ENCODE measurements around the gene CDH13.

The CDH13 gene

DNA sequence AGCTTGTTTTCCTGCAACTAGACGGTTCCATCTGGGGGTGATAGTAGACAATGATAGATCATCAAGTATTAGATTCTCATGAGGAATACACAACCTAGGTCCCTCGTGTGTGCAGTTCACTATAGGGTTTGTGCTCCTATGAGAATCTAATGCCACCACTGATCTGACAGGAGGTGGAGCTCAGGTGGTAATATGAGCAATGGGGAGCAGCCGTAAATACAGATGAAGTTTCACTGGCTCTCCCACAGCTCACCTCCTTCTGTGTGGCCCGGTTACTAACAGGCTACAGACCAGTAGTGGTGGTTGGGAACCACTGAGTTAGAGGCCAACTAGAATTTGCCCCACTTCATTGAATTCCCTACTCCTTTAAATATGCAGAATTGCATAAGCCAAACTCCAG is 1033.5 kb downstream of the CDH13 start:
- DNase-seq (ENCODE audit: low read depth, low spot score), result no peak

DNA sequence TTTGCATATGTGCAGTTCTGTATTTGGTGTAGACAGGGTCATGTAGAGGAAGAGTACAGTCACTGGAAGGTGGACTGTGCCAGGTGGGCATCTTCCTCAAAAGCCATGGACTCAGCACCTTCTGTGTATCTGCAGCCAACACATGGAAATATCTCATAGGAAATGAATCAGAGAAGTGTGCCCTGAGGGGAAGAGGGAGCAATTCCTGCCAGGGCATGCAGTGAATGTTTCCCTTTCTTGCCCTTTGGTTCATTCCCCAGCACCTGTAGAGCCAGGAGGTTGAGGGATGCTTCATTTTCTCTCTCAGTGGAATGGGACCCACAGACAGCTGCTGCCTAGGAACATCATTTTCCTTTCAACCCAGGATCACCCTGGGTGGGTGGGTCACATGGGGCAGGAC is 1034.9 kb downstream of the CDH13 start:
- no peak for DNase-seq (ENCODE audit: low read depth, low spot score)

DNA sequence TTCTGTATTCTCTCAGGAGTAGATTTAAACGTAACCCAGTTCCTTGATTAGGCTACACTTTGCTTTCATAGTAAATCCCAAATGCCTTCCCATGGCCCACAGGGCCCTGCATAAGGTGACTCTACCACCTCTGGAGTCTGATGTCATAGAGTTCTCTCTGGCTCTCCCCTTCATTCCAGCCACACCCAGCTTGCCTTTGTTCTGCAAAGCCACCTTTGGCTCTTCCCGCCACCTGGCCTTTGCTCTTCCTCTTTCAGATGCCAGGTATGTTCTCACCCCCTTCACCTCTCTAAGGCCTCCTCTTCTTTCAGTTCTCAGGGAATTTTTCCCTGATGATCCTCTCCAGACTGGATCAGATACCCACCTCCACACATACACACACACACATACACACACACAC is 1039.7 kb downstream of the CDH13 start:
- no peak for DNase-seq (ENCODE audit: low read depth, low spot score)

DNA sequence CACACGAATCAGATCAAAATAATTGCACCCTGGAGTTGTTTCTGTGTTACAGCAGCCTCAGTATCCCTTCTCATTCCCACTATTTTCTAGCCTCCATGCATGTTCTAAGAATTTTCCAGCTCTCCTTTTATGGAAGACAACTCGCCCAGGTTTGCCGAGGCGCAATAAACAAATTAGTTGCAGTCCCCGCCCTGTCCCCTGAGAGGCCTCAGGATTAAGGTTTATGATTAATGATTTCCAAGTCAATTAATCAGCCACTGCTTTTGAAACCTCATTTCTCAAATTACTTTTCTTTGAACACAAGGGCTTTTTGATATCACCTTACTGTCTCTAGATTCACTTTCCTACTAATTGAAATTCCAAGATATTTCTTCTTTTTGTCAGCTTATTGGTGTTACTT is 1042.7 kb downstream of the CDH13 start:
- DNase-seq (ENCODE audit: low read depth, low spot score), result no peak

DNA sequence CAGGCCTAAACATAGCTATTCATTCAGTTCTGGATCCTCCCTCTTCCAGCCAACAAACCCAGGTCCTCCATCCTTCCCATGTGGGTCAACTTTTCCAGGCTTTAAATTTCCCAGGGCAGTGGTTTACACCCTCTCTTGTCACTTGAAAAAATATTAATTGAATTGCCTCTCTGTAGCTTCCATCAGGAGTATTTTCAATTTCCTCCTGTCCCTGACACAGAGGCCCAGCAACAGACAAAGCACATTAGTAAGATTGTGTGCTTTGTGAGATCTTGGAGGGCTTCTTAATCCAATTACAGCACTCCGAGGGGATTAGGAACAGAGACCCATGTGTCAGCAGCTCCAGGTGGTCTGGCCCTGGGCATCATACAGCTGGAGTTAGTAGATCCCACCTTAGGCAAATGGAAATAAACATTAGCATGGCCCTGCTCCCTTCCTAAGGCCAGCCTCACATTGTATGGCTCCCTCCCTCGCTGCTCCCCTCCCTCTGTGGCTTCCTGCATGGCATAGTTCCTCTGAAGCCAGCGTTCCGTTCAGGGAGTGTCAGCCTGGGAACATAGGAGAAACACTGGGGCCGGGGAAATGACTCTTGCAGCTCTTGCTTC is 1048.3 kb downstream of the CDH13 start:
- DNase-seq (ENCODE audit: low read depth, low spot score), result no peak

DNA sequence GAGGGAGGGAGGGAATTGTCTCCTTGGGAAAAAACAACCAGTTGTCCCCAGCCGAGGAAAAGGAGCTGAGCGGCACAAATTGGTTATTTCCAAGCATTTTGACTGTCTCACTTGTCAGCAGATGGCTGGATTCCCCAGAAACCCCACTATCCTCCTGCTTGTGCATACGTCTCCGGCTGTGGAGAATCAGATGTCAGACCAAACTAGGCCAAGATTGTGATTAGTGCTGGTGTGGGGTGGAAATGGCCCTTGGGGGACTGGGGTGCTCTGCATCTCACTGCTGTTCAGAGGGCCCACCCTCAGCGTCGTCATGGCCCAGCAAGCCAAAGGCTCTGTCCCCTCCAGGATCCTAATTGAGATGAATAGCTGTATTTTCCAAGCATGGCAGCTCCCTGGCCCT is 1049.3 kb downstream of the CDH13 start:
- DNase-seq (ENCODE audit: low read depth, low spot score), result no peak

DNA sequence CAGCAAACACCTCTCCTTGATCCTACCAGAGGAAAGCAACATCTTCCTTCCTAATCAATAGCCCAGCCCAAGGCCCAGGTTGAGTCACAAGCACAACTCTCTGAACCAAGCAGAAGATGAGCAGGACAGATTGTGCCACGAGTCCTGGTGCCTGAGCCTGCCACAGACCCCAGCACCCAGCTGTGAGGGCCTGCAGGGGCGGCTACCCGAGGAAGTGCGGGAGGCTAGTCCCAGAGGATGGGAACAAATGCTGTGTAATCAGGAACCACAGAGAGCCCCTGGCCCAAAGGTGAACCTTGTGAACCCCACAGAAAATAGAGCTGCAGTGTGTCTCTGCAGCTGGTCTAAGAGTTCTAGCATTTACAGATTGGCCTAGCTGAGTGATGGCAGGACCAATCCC is 1054.2 kb downstream of the CDH13 start:
- DNase-seq (ENCODE audit: low read depth, low spot score), result no peak

DNA sequence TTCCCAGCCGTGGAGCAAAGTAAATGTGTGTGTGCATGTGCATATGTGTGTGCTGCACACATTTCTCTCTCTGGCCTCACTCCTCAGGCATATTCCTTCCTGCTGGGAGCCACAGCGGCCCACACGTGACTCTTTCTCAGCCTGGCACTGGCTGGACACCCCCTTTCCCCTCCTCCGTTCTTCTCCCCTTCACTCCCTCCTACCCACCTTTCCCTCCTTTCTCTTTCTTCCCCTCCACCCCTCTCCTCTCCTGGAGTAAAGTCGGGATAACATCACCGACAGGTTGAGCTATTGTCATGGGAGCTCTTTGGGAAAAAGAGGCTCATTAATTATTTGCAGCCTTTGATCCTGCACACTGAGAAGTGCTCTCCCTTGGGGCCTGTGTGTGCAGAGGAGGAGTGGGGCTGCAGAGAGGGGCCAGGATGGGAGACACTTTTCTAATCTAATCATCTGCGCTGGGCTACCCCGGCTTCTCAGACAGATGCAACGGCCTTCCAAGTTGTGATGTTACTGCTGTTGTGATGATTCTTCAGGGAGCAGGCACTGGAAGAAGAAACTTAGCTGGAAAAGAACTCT is 1054.7 kb downstream of the CDH13 start:
- DNase-seq (ENCODE audit: low read depth, low spot score), result no peak

DNA sequence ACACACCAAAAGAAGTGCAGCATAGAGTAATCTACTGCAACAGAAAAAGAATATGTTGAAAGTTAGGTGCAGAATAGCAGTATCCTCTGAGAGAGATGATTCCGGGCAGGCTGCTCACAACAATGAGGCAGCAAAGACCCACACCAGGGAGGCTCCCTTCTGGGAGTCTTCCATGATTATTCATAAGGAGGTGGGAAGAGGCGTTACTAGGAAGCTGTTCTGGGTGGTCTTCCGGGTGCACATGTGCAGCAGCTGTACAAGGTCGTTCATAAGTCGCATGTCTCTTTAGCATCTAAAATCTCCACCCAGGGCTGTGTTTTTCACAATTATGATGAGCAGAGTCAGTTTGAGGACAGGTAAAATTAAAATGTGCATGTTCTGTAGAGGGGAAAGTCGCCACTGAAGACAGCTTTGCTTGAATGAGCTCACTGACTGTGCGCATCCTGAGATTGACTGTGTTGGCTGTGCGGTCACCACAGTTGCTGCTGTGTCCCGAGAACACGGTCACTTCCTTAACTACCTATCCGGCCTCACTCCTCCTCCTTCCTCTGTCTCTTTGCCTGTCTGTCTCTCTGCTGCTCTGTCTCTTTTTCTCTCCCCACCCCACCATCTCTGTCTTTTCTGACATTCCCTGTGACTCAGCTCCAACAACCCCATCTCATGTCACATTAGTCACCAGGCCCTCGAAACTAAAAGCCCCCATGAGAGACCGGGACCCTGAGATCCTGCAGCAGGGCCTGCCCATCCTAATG is 1055.5 kb downstream of the CDH13 start:
- no peak for DNase-seq (ENCODE audit: low read depth, low spot score)

DNA sequence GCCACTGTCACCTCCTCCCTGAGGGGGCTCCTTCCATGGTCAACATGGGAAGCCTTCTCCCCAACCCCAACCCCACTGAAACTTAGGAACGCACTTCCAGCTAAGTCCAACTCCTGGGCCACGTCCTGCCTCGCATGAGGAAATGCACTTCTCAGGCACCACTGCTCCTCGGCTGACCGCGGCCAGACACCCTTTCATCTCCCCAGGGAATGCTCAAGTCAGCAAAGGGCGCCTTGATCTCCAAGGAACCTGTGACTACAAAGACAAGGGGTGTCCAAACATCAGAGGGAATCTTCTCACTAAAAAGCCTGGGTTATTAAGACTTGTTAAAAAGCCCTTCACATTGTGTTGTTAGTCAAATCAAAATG is 1056.1 kb downstream of the CDH13 start:
- DNase-seq (ENCODE audit: low read depth, low spot score), result no peak

DNA sequence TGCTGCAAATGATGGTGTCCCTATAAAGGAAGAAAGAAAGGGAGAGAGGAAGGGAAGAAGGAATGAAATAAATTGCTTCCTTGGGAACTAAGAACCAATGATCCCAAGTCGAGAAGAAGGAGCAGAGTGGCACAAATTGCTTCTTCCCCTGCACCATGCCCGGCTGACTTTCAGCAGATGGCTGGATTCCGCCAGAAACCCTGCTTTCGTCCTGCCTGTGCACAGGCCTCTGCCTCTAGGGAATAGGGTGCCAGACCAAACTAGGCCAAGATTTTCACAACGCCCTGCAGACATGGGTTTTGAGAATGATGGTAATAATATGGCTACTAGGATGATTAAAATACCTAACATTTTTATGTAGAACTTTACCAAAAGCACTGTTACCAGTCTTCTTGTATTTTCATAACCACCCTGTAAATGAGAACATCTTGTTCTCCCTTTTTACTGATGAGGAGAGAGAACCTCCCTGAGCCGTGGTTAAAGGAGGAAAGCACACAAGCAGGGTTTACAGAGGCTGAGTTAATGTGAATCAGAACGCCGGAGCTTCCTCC is 1058.9 kb downstream of the CDH13 start:
- no peak for DNase-seq (ENCODE audit: low read depth, low spot score)

DNA sequence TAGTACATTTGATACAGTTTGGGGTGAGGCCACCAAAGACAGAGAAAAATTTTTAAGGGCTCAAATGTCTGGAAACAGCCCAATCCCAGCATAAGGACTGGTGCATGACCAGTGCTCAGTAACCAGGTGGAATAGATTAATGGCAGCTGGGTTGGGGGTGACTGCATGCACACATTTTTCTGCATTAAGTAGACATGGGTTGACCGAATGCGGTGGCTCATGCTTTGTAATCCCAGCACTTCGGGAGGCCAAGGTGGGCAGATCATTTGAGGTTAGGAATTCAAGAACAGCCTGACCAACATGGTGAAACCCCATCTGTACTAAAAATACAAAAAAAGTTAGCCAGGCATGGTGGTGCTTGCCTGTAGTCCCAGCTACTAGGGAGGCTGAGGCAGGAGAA is 1060.0 kb downstream of the CDH13 start:
- DNase-seq (ENCODE audit: low read depth, low spot score), result no peak

DNA sequence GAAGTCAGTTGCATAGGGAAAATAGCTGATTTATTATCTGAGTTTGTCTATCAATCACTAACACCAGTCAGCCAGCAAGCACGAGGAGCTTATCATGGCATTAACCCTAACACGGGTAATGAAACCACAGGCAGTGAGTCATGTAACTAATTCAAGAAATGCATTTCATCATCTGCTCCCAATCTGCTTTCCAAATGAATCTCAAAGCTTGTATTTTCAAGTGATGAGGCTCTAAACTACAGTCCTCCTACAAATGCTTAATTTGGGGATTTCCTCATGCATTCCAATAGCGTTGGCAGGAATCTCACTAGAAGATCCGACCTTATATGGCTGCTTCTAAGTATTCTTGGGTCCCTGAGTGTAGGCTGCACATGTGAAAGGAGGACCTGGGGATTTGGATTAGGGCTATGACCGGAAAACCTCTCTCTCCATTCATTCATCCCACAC is 1062.6 kb downstream of the CDH13 start:
- no peak for DNase-seq (ENCODE audit: low read depth, low spot score)

DNA sequence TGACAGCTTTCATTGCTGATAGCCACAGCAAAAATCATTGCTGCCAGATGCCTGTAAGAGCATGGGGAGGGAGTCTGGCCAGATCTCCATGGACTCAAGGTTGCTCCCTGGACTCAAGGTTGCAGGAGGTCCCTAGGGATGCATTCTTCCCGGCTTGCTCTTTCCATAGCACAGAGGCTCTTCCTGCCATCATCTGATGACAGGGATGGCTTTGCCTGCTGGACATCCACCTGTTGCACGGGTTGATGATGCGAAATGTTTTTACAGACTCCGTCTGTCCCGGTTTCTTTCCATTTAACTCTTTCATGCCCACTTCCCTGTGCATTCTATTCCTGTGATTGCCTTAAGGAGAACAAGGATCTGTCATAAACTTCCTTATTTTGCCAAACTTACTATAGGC is 1065.5 kb downstream of the CDH13 start:
- DNase-seq (ENCODE audit: low read depth, low spot score), result no peak

DNA sequence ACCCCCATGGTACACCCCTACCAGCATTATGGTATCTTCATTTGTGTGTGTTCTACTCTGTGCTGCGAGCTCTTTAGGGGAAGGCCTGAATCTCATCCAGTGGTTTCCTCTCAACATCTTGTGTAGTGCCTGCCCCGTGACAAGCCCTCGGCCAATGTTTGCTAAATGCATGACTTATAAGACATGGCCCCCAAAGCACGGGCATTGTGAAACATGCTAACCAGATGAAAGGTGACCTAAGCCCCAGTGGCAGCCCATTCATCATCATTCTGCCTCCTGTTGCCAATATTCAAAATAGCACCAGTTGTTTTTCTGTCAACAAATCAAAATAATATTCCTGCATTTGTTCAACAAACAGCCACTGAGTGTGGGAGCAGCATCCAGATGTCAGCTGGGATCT is 1072.2 kb downstream of the CDH13 start:
- DNase-seq (ENCODE audit: low read depth, low spot score), result no peak

DNA sequence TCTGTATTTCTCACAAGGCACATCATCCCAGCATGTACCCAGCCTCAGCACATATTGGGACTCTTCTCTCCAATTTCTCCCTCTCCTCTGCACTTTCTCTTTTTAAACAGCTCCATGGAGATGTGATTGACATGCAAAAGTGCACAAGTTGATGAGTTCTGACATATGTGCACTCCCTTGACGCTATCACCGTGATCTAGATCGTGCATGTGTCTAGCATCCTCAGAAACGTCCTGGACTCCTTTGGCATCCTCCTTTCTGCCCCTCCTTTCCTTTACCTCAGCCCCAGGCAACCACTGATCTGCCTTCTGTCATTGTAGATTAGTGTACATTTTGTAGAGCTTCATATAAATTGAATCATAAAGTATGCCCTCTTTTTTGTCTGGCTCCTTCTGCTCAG is 1073.0 kb downstream of the CDH13 start:
- DNase-seq (ENCODE audit: low read depth, low spot score), result no peak

DNA sequence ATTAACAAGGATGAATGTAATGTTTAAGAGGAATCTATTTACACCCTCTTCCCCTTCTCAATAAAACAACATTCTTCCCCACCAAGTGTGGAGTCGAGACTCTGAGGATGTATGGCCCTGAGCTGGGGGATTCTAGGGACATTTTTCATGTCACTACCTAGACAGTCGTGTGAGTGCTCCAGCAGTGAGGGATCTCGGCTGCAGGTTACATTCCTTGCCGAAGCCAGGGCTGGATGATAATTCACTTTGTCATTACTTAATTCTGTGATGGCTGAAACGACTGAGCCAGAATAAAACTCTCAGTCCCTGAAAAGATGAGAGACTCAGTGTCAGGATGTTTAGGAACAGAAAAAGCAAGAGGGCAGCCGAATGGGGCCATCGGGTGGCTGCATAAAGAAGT is 1074.1 kb downstream of the CDH13 start:
- no peak for DNase-seq (ENCODE audit: low read depth, low spot score)

DNA sequence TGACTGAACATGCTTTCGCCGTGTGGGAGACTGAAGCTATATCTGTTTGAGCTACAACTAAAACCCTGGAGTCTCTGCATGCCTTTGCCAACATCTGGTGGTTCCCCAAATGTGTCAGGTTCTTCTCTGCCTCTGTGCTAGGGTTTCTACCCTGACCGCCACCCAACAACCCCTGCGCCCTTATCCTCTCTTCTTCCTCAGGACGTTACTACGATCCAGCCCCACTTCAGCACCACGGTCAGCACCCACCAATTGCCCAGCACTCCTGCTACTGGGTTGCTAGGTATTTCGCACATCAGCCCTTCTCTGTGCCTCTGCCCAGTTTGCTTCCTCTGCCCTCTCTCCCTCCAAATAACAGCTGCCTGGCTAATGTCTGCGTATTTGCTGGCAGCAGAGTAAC is 1074.7 kb downstream of the CDH13 start:
- DNase-seq (ENCODE audit: low read depth, low spot score), result no peak

DNA sequence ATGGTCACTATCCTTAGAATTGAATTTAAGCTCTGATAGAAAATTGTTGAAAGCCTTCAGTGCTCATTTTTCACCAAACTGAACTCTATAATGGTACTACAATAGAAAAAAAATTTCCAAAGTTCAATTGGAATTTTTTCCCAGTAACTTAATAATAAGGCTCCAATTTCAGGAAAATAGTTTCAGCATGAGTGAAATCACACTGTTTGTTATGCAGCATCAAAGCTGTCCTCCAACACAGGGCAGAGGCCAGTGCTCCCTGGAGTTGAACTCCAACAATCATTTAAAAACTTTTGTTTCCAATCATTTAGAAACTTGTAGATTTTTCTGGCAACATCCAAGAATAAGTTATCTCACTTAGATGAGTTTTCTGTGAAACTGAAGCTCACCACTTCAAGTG is 1077.9 kb downstream of the CDH13 start:
- no peak for DNase-seq (ENCODE audit: low read depth, low spot score)

DNA sequence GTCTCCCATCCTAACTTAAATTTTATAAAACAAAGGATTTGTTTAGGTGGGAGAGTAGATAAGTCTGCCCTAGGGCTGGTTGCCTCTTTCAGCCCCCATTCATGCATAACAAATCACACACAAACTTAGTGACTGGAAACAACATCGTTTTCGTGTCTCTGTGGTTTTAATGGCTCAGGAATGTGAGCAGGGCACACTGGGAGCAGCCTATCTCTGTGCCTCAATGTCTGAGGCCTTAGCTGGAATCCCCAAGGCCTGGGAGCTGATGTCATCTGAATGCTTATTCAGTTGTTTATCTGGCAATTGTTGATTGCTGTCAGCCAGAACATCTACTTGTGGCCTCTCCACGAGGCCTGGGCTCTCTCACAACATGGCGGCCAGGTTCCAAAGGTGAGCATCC is 1079.1 kb downstream of the CDH13 start:
- no peak for DNase-seq (ENCODE audit: low read depth, low spot score)

DNA sequence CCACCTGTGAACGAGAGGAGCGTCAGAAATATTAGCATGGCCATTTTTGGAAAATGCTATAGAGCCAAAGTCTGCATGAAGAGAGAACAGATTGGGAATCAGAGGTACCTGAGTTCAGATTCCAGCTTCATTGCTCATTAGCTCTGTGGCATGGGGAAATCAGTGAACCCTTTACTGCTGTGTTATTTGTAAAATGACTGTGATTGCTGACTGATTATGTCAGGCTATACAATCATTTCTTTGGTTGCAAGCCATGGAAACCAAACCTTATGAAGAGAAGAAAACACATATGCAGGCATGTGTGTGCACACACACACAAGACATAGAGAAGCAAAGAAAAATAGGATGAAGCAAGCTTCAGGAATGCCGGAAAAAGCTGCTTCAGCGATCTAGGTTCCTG is 1079.6 kb downstream of the CDH13 start:
- DNase-seq (ENCODE audit: low read depth, low spot score), result no peak

DNA sequence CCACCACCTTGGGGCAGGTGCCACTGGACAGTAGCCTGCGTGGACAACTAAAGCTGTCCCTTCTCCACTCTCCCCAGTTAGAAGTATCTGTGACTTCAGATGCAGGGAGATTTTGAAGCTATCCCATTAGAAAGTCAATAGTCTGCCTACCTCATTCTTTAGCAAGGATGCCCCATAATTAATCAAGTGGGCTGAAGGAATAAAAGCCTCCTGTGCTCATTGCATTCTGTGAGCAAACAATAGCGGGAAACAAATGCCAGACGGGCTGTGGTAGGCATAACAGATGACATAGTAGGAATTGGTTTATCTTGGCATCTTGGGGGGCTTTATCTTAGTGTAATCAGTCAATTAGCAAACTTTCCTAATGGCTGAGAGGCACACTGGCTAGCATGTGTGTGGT is 1084.3 kb downstream of the CDH13 start:
- DNase-seq (ENCODE audit: low read depth, low spot score), result no peak

DNA sequence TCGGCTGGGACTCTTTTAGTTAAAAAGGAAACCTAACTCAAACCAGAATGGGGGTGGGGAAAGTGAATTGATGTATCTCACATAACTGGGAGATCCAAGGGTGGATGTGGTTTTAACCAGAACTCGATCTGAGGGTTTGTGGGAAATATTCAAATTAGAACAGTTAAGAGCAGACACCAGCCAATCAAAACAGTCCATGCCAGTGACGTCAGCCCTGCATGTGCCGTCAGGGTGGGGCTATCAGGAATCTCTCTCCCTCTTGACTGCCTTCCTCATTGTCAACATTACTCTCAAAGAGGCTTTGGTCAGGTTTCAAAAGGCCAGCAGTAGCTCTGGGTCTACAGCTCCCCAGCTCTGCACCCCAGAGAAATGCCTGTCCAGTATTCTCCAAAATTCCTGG is 1086.8 kb downstream of the CDH13 start:
- no peak for DNase-seq (ENCODE audit: low read depth, low spot score)
